ENCODE data around the gene MYRFL. TPM values are rescaled to one million over a fixed set of nuclear protein-coding genes. Genes with fewer than 3 reads are reported as not detected.

Gene MYRFL
- total RNA-seq, 1 experiment from 2014 or later = 0.57 TPM

DNA sequence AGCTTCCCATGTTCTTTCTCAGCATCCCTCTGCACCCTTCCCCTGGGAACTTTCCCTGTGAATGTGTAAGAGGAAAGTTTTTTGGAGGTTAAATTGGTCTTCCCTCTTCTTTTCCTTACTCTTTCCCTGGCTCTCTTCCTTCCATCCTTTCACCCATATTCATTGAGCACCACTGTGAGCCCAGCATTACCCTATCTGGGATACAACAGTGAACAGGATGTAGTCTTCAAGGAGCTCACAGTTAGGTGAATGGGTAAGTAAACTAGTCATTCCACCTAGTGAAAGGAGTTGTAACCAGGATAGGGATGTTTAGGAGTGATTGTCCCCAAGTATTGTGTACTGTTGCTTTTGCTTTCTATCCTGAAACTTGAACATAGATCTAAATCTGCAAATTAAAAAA lies 123.8 kb downstream of the MYRFL start:
- H3K27me3 Mint-ChIP-seq (ENCODE audit: low read depth) = no peaks in the 10 kb centered on the region
- Histone ChIP-seq H3K56ac (ENCODE audit: insufficient read length, low read depth, low read length) (no peak overlapping the region), H4K8ac (replicated peaks; ENCODE audit: insufficient read length, low read depth, low read length) (no peak overlapping the region), H2AFZ (ENCODE audit: low read length) (no peak overlapping the region), H3K9me3 (ENCODE audit: control insufficient read depth, low read depth, low read length) (no peaks in the 10 kb centered on the region), H4K5ac (ENCODE audit: insufficient read length, low read depth, low read length) (no peak overlapping the region), H2BK12ac (ENCODE audit: insufficient read length, low read depth, low read length) (no peak overlapping the region), H3K4me1 (ENCODE audit: insufficient read depth, low read length) (peaks cover 3% of the 10 kb centered on the region; the same call in 1 of the 2 replicates), H3K79me2 (ENCODE audit: insufficient read depth, low read length) (no peaks in the 10 kb centered on the region), H2BK5ac (ENCODE audit: insufficient read length, low read length) (no peak overlapping the region), H3K27me3 (ENCODE audit: insufficient read depth, low read length) (no peaks in the 10 kb centered on the region), H3K18ac (ENCODE audit: insufficient read length, low read depth, low read length) (no peak overlapping the region), H3K23me2 (ENCODE audit: insufficient read length, low read depth, low read length, poor library complexity, severe bottlenecking) (no peaks in the 10 kb centered on the region), H3K14ac (ENCODE audit: insufficient read depth, low read length) (no peak overlapping the region), H3K9ac (ENCODE audit: extremely low read depth, insufficient read length, low read length) (no peak overlapping the region), H3K4me2 (ENCODE audit: insufficient read depth, insufficient read length, low read length) (no peak overlapping the region), H3T11ph (ENCODE audit: low read length) (no peak overlapping the region), H3K4ac (ENCODE audit: low read depth, low read length) (no peak overlapping the region), H4K91ac (ENCODE audit: insufficient read length, low read depth, low read length) (no peak overlapping the region), H4K20me1 (ENCODE audit: control insufficient read depth, insufficient read depth, insufficient read length) (no peaks in the 10 kb centered on the region), H3K79me1 (ENCODE audit: insufficient read depth, low read depth, low read length, poor library complexity, severe bottlenecking) (no peaks in the 10 kb centered on the region), H3K23ac (ENCODE audit: insufficient read length, low read depth, low read length) (no peak overlapping the region), H2AK5ac (ENCODE audit: insufficient read length, low read length) (no peak overlapping the region), H3K27ac (ENCODE audit: insufficient read length, low read depth, low read length) (no peak overlapping the region), H2BK20ac (ENCODE audit: low read depth, low read length, poor library complexity, severe bottlenecking) (no peak overlapping the region), H2BK120ac (ENCODE audit: low read depth, low read length, poor library complexity, severe bottlenecking) (no peak overlapping the region), H2BK15ac (ENCODE audit: low read depth, low read length) (no peak overlapping the region)
- no peak overlapping the region for H3K4me3 Mint-ChIP-seq
- TF ChIP-seq, protein P1, sequence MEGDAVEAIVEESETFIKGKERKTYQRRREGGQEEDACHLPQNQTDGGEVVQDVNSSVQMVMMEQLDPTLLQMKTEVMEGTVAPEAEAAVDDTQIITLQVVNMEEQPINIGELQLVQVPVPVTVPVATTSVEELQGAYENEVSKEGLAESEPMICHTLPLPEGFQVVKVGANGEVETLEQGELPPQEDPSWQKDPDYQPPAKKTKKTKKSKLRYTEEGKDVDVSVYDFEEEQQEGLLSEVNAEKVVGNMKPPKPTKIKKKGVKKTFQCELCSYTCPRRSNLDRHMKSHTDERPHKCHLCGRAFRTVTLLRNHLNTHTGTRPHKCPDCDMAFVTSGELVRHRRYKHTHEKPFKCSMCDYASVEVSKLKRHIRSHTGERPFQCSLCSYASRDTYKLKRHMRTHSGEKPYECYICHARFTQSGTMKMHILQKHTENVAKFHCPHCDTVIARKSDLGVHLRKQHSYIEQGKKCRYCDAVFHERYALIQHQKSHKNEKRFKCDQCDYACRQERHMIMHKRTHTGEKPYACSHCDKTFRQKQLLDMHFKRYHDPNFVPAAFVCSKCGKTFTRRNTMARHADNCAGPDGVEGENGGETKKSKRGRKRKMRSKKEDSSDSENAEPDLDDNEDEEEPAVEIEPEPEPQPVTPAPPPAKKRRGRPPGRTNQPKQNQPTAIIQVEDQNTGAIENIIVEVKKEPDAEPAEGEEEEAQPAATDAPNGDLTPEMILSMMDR (conservative IDR thresholded peaks at IDR 0.05) = no peak
- no peak for DNase-seq
- H3K36me3 Mint-ChIP-seq (ENCODE audit: insufficient read depth in 1 of 3, low read depth in 3 of 3) = peaks cover 2 to 8% (median 5%) of the 10 kb centered on the region in 3 experiments; a peak in 3 of 7 replicates
- H3K27ac Mint-ChIP-seq = no peak overlapping the region
- H3K4me1 Mint-ChIP-seq = peaks cover 29 to 34% of the 10 kb centered on the region in 2 experiments
- H3K9me3 Mint-ChIP-seq = peaks cover 0 to 7% of the 10 kb centered on the region in 2 experiments; a peak in 3 of 5 replicates
